Activated CD8-positive, alpha-beta T cell treated with anti-CD3 and anti-CD28 coated beads for 36 hours (primary cell): Measurements from ENCODE around the gene DNAH9. TPM values are rescaled to one million over a fixed set of nuclear protein-coding genes. Genes with fewer than 3 reads are reported as not detected.

Experiments
- ATAC-seq: fragments of 200-7000 bp; cut with Tn5 transposase; one replicate; pipeline ENCODE4 v1.10.0; 2021; ENCODE audit warnings: mild to moderate bottlenecking, moderate library complexity
- CTCF ChIA-PET: fragments of 350-600 bp; sonication (Branson Sonifier 250); formaldehyde crosslinking; loops from one replicate; lab custom pipeline; 2021; ENCODE audit warnings: antibody characterized with exemption; lab: Charles Lee
- POLR2A ChIA-PET: fragments of 350-600 bp; sonication (Branson Sonifier 250); formaldehyde crosslinking; loops from one replicate; lab custom pipeline; 2021; ENCODE audit warnings: antibody characterized with exemption; lab: Charles Lee
- DNase-seq: peaks from one replicate; pipeline ENCODE4 v3.0.0-alpha.2; 2020
- H3K27ac Mint-ChIP-seq: one replicate; pipeline ENCODE4 v1.8.0; 2021; ENCODE audit warnings: mild to moderate bottlenecking, mixed read lengths
- H3K27me3 Mint-ChIP-seq: one replicate; pipeline ENCODE4 v1.8.0; 2021; ENCODE audit warnings: mixed read lengths
- H3K36me3 Mint-ChIP-seq: one replicate; pipeline ENCODE4 v1.8.0; 2021; ENCODE audit warnings: low read depth, mixed read lengths
- H3K4me1 Mint-ChIP-seq: one replicate; pipeline ENCODE4 v1.8.0; 2021; ENCODE audit warnings: low read depth, mixed read lengths
- H3K4me3 Mint-ChIP-seq: one replicate; pipeline ENCODE4 v1.8.0; 2021; ENCODE audit warnings: mild to moderate bottlenecking, moderate library complexity, mixed read lengths
- H3K9me3 Mint-ChIP-seq: one replicate; pipeline ENCODE4 v1.8.0; 2021; ENCODE audit warnings: mixed read lengths
- intact Hi-C: fragments of 100-400 bp; cut with micrococcal nuclease; formaldehyde crosslinking; loops from one replicate; pipeline ENCODE4 v1.10.0; 2022
- total RNA-seq, 2 experiments: library from RNA; stranded (reverse); gene quantifications; one replicate each; pipeline ENCODE4 v1.2.3, GENCODE V29; 2021
- TF ChIP-seq, protein P1 (sequence below): fragments of 200-600 bp; IDR thresholded peaks from one replicate; pipeline ENCODE4 v1.8.0; 2022; ENCODE audit warnings: antibody characterized with exemption, mild to moderate bottlenecking

DNAH9 gene
- total RNA-seq, 2 experiments from 2014 or later = not detected

DNA sequence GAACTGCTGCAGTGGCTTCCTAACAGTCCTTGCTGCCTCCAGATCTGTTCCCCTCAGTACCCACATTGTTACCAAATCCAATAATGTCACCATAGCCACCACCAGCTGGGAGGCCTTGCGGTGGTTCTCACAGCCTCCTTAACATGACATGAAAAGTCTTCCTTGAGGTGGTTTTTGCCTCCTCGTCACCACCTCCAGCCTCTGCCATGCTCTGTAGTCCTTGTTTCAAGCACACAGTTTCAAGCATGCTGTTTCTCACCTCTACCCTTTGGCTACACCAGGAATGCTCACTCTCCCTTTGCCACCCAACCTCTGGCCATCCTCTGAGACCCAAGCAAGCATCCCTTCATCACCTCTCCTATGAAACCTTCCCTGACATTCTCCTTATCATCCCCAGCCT is 47.2 kb downstream of the DNAH9 start:
- intact Hi-C loops = loop anchor here (10.0 kb wide), 1 partner anchor 61 kb away; no protein-coding TSS in a partner anchor
- ChIA-PET POLR2A (no interaction called here), CTCF (interaction anchor here (1.5 to 1.9 kb wide), 3 partner anchors 8 to 769 kb away, joined by 3 to 12 read pairs (median 12); no protein-coding TSS in a partner anchor)
- Mint-ChIP-seq H3K27me3 (no peaks in the 10 kb centered on the region), H3K36me3 (no peaks in the 10 kb centered on the region), H3K4me1 (no peaks in the 10 kb centered on the region), H3K4me3 (no peak overlapping the region), H3K27ac (no peak overlapping the region), H3K9me3 (no peaks in the 10 kb centered on the region)
- ATAC-seq = no peak
- DNase-seq = no peak
- TF ChIP-seq, protein P1, sequence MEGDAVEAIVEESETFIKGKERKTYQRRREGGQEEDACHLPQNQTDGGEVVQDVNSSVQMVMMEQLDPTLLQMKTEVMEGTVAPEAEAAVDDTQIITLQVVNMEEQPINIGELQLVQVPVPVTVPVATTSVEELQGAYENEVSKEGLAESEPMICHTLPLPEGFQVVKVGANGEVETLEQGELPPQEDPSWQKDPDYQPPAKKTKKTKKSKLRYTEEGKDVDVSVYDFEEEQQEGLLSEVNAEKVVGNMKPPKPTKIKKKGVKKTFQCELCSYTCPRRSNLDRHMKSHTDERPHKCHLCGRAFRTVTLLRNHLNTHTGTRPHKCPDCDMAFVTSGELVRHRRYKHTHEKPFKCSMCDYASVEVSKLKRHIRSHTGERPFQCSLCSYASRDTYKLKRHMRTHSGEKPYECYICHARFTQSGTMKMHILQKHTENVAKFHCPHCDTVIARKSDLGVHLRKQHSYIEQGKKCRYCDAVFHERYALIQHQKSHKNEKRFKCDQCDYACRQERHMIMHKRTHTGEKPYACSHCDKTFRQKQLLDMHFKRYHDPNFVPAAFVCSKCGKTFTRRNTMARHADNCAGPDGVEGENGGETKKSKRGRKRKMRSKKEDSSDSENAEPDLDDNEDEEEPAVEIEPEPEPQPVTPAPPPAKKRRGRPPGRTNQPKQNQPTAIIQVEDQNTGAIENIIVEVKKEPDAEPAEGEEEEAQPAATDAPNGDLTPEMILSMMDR = no peak

DNA sequence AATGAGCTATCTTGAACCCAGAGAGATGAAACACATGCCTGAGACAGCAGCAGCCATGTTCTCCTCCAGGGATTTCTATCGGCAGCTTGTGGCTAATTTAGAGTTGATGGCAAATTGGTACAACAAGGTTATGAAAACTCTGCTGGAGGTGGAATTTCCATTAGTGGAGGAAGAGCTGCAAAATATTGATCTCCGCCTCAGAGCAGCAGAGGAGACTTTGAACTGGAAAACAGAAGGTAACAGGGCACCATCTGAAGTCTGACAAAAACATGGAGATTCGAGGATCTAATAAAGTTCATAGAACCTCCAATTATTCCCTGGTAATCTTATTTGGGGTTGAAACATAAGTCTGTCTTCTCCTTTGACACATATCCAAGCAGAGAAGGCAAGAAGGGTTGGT is 52.8 kb downstream of the DNAH9 start:
- Mint-ChIP-seq H3K4me3 (no peak overlapping the region), H3K9me3 (no peaks in the 10 kb centered on the region), H3K36me3 (no peaks in the 10 kb centered on the region), H3K4me1 (no peaks in the 10 kb centered on the region), H3K27me3 (no peaks in the 10 kb centered on the region), H3K27ac (no peak overlapping the region)
- TF ChIP-seq, protein P1 = no peak
- intact Hi-C loops = no loop called here
- DNase-seq (no peak), ATAC-seq (no peak)
- ChIA-PET CTCF (no interaction called here), POLR2A (no interaction called here)

DNA sequence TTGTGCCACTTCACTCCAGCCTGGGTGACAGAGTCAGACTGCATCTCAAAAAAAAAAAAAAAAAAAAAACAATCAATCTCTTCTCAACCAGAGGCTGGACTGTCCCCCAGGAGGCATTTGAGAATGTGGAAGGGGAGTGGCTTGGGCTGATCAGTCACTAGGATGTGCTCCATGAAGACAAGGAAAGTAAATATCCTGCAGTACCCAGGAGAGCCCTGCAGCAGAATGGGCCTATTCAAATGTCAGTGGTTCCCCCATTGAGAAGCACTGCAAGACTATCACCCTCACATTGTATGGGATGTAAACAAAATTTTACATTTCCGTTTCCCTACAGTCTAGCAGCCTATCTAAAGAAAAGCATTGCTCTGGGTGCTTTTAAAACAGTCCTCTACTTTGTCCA is 70.3 kb downstream of the DNAH9 start:
- H3K4me1 Mint-ChIP-seq = no peaks in the 10 kb centered on the region
- intact Hi-C loops = no loop called here
- H3K27me3 Mint-ChIP-seq = no peaks in the 10 kb centered on the region
- ChIA-PET CTCF (no interaction called here), POLR2A (no interaction called here)
- H3K4me3 Mint-ChIP-seq = no peak overlapping the region
- no peak overlapping the region for H3K27ac Mint-ChIP-seq
- ATAC-seq (no peak), DNase-seq (no peak)
- no peaks in the 10 kb centered on the region for H3K36me3 Mint-ChIP-seq
- H3K9me3 Mint-ChIP-seq = no peaks in the 10 kb centered on the region
- TF ChIP-seq, protein P1 = no peak

DNA sequence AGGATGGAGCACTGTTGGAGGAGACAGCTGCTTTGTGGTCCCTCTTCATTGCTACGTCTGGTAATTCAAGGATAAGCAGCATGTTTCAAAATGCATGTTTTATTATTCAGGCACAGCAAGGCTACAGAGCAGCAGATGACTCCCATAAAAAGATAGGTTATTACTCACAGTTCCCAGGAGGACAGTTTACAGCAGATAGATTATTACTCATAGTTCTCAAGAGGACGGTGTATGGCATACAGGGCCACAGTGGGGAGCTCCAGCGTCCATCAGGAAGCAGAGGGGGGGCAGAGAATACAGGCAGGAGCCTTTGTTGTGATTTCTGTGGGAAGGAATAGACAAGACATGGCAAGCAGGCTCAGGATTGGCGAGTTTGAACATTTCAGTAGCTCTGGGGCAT is 72.9 kb downstream of the DNAH9 start:
- Mint-ChIP-seq H3K4me1 (no peaks in the 10 kb centered on the region), H3K27ac (no peak overlapping the region), H3K4me3 (no peak overlapping the region), H3K36me3 (no peaks in the 10 kb centered on the region), H3K27me3 (no peaks in the 10 kb centered on the region), H3K9me3 (peaks cover 2% of the 10 kb centered on the region)
- CTCF ChIA-PET = no interaction called here
- intact Hi-C loops = no loop called here
- ATAC-seq (no peak), DNase-seq (no peak)
- TF ChIP-seq, protein P1 = no peak
- POLR2A ChIA-PET = no interaction called here

DNA sequence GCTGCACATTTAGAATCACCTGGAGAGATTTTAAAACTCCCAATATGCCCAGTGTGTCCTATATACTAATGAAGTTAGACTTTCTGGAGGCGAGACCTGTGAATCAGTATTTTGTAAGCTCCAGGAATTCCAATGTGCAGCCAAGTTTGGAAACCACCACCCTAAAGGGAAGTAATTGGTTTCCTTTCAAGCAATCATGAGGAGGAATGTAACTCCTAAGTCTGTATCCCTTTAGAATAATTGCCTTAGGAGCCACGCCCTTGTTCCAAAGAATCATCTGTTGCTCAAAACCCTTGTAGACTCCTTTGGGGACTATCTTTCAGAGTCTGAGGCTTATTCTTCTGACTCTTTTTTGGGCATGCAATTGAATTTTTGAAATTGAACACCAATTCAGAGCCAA is 84.4 kb downstream of the DNAH9 start:
- POLR2A ChIA-PET = no interaction called here
- CTCF ChIA-PET = no interaction called here
- TF ChIP-seq, protein P1 = no peak
- no peaks in the 10 kb centered on the region for H3K36me3 Mint-ChIP-seq
- peaks cover 2% of the 10 kb centered on the region for H3K27me3 Mint-ChIP-seq
- H3K4me3 Mint-ChIP-seq = no peak overlapping the region
- H3K27ac Mint-ChIP-seq = no peak overlapping the region
- DNase-seq = no peak
- intact Hi-C loops = no loop called here
- H3K4me1 Mint-ChIP-seq = no peaks in the 10 kb centered on the region
- no peak for ATAC-seq
- no peaks in the 10 kb centered on the region for H3K9me3 Mint-ChIP-seq
